ENCODE measurements around the gene P2RY11.

The P2RY11 gene, protein sequence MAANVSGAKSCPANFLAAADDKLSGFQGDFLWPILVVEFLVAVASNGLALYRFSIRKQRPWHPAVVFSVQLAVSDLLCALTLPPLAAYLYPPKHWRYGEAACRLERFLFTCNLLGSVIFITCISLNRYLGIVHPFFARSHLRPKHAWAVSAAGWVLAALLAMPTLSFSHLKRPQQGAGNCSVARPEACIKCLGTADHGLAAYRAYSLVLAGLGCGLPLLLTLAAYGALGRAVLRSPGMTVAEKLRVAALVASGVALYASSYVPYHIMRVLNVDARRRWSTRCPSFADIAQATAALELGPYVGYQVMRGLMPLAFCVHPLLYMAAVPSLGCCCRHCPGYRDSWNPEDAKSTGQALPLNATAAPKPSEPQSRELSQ

DNA sequence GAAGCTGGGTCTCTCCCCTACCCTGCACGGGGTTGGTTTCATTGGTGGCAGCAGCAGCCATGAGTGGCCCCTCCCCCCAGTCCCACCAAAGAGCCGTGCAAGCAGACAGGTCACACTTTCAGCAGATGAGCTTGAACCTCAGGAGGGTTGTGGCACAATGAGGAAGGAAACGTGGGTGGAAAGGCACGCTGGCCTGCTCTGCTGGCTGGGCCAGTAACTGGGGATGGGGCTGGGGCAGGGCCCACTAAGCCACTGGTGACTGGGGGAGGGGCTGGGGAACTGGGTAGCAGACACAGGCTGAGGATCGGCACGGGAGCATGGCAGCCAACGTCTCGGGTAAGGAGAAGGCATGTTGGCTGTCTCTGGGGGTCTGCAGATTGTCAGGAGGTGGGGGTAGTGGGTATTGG, at the start of gene P2RY11:
P2RY11 (plus strand) TSS at position 289 of the 407 bp plus-strand sequence; CDS start at position 318, 29 bp downstream.
- H3K4me3 ChIP-seq (ENCODE audit: low read depth, low read length): no peak within 1 kb of the TSS
- TF ChIP-seq, protein P1, sequence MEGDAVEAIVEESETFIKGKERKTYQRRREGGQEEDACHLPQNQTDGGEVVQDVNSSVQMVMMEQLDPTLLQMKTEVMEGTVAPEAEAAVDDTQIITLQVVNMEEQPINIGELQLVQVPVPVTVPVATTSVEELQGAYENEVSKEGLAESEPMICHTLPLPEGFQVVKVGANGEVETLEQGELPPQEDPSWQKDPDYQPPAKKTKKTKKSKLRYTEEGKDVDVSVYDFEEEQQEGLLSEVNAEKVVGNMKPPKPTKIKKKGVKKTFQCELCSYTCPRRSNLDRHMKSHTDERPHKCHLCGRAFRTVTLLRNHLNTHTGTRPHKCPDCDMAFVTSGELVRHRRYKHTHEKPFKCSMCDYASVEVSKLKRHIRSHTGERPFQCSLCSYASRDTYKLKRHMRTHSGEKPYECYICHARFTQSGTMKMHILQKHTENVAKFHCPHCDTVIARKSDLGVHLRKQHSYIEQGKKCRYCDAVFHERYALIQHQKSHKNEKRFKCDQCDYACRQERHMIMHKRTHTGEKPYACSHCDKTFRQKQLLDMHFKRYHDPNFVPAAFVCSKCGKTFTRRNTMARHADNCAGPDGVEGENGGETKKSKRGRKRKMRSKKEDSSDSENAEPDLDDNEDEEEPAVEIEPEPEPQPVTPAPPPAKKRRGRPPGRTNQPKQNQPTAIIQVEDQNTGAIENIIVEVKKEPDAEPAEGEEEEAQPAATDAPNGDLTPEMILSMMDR (conservative IDR thresholded peaks at IDR 0.05; ENCODE audit: low read depth, low read length): no peak
- no peak for DNase-seq (ENCODE audit: low read depth)

DNA sequence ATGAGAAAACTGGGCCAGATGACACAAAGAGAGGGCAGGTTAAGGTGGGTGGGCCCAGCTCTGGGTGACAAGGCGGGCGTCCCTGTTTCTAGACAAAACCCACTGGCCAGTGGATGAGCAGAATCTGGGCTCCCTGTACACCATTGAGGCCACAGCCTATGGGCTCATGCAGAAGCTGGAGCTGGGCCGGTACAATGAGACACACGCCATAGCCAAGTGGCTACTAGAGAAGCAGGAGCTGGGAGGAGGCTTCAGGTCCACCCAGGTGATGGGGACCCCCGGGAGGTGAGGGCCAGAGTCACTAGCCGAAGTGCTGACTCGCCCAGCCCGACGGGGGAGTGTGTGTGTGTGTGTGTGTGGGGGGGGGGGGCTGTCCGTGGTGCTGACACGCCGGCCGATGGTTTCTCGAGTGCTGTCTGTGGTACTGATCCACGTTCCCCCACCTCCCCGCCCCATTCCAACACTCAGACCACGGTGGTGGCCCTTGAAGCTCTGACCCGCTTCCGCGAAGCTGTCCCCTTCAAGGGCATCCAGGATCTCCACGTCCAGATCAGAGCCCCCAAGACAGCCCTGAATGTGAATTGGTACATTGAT, 49.7 kb upstream of the P2RY11 start:
- DNase-seq (ENCODE audit: low read depth): no peak
- TF ChIP-seq, protein P1 (conservative IDR thresholded peaks at IDR 0.05; ENCODE audit: low read depth, low read length): no peak
- no peak overlapping the region for H3K4me3 ChIP-seq (ENCODE audit: low read depth, low read length)

DNA sequence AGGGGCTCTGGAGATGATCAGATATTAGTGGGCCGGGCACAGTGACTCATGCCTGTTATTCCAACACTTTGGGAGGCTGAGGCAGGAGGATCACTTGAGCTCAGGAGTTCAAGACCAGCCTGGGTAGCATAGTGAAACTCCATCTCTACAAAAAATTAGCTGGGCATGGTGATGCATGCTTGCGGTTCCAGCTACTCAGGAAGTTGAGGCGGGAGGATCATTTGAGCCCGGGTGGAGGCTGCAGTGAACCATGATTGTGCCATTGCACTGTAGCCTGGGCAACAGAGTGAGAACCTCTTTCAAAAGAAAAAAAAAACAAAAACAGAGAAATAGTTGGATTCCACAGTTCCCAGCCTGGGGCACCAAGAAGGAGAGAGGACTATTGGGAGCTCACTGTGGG, 43.3 kb upstream of the P2RY11 start:
- TF ChIP-seq, protein P1 (conservative IDR thresholded peaks at IDR 0.05; ENCODE audit: low read depth, low read length): no peak
- no peak overlapping the region for H3K4me3 ChIP-seq (ENCODE audit: low read depth, low read length)
- no peak for DNase-seq (ENCODE audit: low read depth)

DNA sequence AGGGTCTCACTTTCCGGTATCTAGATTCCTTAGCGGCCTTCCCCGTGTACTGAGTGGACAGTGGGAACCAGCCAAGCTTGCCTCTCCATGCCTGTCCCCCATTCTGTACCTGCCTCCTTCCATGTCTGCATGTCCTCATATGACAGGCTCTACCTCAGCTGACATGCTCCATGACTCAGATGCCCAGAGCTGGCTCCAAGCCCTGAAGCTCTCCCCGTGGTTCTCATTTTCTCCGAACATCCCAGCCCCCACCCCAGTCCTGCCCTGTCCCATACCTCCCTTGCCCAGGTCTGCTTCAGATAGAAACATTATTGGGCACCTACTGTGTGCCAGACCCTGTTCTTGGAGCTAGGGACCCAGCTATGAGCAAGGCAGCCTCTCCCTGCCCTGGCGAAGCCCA, 42.4 kb upstream of the P2RY11 start:
- H3K4me3 ChIP-seq (ENCODE audit: low read depth, low read length): no peak overlapping the region
- TF ChIP-seq, protein P1 (conservative IDR thresholded peaks at IDR 0.05; ENCODE audit: low read depth, low read length): no peak
- DNase-seq (ENCODE audit: low read depth): no peak

DNA sequence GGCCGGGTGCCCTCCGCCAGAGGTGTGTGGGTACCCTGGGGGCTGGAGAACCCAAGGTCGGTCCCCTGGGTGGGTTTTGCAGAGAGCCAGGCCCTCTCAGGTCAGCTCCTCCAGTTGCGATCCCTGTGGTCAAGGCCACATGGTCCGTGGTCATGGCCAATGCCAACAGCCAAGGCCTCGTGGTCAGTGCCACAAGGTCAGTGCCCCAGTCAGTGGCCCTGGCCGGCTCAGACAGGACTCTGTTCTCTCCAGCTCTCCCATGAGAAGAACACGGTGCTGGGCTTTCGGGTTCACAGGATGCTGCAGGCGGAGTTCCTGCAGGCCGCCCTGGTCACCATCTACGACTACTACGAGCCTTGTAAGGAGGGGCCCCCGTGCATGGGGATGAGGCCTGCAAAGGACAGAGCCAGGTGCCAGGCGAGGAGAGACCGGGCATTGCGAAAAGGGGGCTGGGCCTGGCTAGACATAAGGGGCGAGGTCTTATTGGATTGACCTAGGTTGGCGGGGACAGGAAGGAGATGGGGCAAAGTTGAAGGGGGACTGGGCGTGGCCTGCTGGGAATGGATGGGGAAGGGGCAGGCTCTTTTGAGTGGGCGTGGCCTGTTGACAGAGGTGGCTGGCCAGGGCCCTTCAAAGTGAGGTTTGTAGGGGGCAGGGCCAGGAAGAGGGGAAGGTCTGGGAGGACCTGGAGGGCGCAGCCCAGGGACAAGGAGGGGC, 40.6 kb upstream of the P2RY11 start:
- no peak overlapping the region for H3K4me3 ChIP-seq (ENCODE audit: low read depth, low read length)
- TF ChIP-seq, protein P1 (conservative IDR thresholded peaks at IDR 0.05; ENCODE audit: low read depth, low read length): no peak
- no peak for DNase-seq (ENCODE audit: low read depth)

DNA sequence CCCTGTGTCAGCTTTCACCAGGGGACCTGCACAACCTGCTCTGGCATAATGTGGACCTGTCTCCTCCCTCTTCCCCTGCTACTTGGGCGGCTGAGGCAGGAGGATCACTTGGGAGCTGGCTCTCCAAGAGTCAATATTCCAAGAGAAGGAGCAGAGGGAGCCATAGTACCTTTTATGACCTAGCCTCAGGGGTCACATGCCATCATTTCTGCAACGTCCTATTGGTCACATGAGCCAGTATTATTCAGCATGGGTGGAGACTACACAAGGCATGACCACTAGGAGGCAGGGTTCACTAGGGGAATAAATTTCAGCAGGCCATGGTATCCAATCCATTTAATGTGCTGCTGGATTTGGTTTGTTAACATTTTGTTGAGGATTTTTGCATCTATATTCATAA, 37.3 kb upstream of the P2RY11 start:
- no peak overlapping the region for H3K4me3 ChIP-seq (ENCODE audit: low read depth, low read length)
- DNase-seq (ENCODE audit: low read depth): peak; percentile 50
- TF ChIP-seq, protein P1 (conservative IDR thresholded peaks at IDR 0.05; ENCODE audit: low read depth, low read length): peak; percentile 40

Data from choroid plexus epithelial cell (primary cell).